Parathyroid adenoma (tissue), 2 donors: ENCODE measurements around the gene RTP5.

Experiments used
- H2AFZ ChIP-seq: fragments of 300-600 bp; sonication (generic); one replicate; pipeline ENCODE4 v1.7.0; 2017; ENCODE audit warnings: antibody characterized with exemption, mild to moderate bottlenecking
- H3K27ac ChIP-seq: fragments of 300-600 bp; sonication (generic); one replicate; pipeline ENCODE4 v1.7.0; 2017
- H3K27me3 ChIP-seq: fragments of 300-600 bp; sonication (generic); one replicate; pipeline ENCODE4 v1.7.0; 2017; ENCODE audit warnings: low read length; ENCODE audit not compliant: control insufficient read depth, insufficient read depth
- H3K36me3 ChIP-seq: fragments of 300-600 bp; sonication (generic); one replicate; pipeline ENCODE4 v1.7.0; 2017; ENCODE audit warnings: low read length; ENCODE audit not compliant: control insufficient read depth, insufficient read depth
- H3K4me1 ChIP-seq: fragments of 300-600 bp; sonication (generic); one replicate; pipeline ENCODE4 v1.7.0; 2017; ENCODE audit warnings: control low read depth
- H3K4me2 ChIP-seq: fragments of 300-600 bp; sonication (generic); one replicate; pipeline ENCODE4 v1.7.0; 2017; ENCODE audit warnings: low read length
- H3K4me3 ChIP-seq: fragments of 300-600 bp; sonication (generic); one replicate; pipeline ENCODE4 v1.7.0; 2017; ENCODE audit warnings: low read depth, low read length
- H3K79me2 ChIP-seq: fragments of 300-600 bp; sonication (generic); one replicate; pipeline ENCODE4 v1.7.0; 2017; ENCODE audit warnings: control low read depth
- H3K9ac ChIP-seq: fragments of 300-600 bp; sonication (generic); one replicate; pipeline ENCODE4 v1.7.0; 2017; ENCODE audit warnings: mild to moderate bottlenecking
- H3K9me3 ChIP-seq: fragments of 300-600 bp; sonication (generic); one replicate; pipeline ENCODE4 v1.7.0; 2017; ENCODE audit warnings: low read length; ENCODE audit not compliant: control insufficient read depth
- TF ChIP-seq, protein P1 (sequence below): fragments of 300-600 bp; sonication (generic); IDR thresholded peaks from one replicate; pipeline ENCODE4 v1.7.0; 2017; ENCODE audit warnings: antibody characterized with exemption, mild to moderate bottlenecking
- donor health status: primary hyperparathyroidism.

Gene RTP5

DNA sequence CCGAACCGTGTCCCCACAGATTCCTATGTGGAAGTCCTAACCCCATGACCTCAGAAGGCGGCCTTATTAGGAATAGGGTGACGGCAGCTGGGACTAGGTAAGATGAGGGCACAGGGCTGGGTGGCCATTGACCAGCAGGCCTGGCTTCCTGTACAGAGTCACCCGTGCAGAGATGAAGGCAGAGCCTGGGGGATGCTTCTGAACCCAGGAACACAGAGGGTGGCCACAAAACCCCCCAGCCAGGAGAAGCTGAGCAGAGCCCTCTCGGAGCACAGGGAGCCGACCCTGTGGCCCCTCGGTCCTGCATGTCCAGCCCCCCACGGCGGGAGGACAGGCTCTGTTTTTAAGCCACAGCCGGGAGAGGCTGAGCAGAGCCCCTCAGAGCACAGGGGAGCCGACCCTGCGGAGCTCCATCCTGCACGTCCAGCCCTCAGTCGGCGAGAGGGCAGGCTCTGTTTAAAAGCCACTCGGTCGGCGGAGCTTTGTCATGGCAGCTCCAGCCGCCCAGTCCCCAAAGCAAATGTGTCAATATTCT is 13.6 kb upstream of the RTP5 start:
- no peak overlapping the region for H3K9ac ChIP-seq
- H2AFZ ChIP-seq: no peak overlapping the region
- no peak overlapping the region for H3K4me3 ChIP-seq
- H3K36me3 ChIP-seq: no peaks in the 10 kb centered on the region
- no peak overlapping the region for H3K4me2 ChIP-seq
- no peaks in the 10 kb centered on the region for H3K9me3 ChIP-seq
- H3K79me2 ChIP-seq: no peaks in the 10 kb centered on the region
- no peak overlapping the region for H3K27ac ChIP-seq
- peaks cover 7% of the 10 kb centered on the region for H3K4me1 ChIP-seq
- H3K27me3 ChIP-seq: no peaks in the 10 kb centered on the region
- TF ChIP-seq, protein P1, sequence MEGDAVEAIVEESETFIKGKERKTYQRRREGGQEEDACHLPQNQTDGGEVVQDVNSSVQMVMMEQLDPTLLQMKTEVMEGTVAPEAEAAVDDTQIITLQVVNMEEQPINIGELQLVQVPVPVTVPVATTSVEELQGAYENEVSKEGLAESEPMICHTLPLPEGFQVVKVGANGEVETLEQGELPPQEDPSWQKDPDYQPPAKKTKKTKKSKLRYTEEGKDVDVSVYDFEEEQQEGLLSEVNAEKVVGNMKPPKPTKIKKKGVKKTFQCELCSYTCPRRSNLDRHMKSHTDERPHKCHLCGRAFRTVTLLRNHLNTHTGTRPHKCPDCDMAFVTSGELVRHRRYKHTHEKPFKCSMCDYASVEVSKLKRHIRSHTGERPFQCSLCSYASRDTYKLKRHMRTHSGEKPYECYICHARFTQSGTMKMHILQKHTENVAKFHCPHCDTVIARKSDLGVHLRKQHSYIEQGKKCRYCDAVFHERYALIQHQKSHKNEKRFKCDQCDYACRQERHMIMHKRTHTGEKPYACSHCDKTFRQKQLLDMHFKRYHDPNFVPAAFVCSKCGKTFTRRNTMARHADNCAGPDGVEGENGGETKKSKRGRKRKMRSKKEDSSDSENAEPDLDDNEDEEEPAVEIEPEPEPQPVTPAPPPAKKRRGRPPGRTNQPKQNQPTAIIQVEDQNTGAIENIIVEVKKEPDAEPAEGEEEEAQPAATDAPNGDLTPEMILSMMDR: no peak

DNA sequence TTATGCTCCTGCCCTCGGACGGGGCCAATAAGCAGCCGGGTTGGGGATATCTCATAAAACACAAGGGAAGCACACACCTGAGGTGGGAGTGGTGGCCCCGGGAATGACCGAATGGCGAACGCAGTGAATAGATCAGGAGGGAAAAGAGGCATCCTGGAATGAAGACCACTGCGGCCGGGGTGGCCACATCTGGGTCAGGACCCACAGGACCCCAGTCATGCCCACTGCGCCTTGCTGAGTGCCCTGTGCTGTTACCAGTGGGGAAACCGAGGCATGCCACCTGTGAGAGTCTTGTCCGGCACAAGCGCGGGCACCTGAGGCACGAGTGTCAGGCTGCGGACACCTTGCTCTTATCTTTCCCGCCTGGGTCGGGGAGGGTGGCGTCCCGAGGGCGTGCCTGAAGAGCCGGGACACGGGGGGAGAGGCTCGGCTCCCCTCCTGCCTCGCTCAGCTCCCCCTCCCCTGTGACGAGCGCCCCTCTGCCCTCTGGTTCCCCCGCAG is 12.4 kb upstream of the RTP5 start:
- Histone ChIP-seq H3K27ac (no peak overlapping the region), H3K4me3 (no peak overlapping the region), H3K79me2 (no peaks in the 10 kb centered on the region)

DNA sequence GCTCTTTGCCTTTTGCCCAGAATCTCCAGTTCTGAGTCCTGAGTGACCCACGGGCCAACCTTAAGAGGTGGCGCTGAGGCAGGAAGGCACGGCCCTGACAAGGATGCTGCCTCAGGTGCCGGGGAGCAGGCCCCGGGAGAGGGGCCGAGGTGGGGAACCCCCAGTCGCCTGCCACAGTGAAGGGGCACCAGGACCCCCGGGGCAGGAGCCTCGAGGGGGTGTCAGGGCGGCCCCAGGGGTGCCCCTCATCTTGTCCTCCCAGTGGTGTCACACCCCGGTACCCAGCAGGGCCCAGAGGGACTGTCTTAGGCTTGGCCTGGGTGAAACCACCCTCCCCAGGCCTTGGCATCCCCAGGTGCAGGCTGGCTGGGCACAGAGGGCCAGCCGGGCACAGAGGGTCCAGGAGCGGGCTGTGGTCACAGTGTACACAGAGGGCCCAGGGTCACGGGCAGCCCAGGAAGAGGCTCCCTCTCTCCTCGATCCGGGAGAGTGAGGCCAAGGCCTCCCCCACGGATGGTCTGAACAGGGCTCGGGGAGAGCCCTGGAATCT is 11.9 kb upstream of the RTP5 start:
- Histone ChIP-seq H3K79me2 (no peaks in the 10 kb centered on the region), H3K36me3 (no peaks in the 10 kb centered on the region), H3K27ac (no peak overlapping the region), H3K4me2 (no peak overlapping the region), H2AFZ (no peak overlapping the region), H3K27me3 (no peaks in the 10 kb centered on the region), H3K4me3 (no peak overlapping the region), H3K4me1 (peaks cover 7% of the 10 kb centered on the region), H3K9me3 (no peaks in the 10 kb centered on the region), H3K9ac (no peak overlapping the region)
- TF ChIP-seq, protein P1: no peak

More for the DNA sequence above, 12.4 kb upstream of the RTP5 start:
- Histone ChIP-seq H3K27me3 (no peaks in the 10 kb centered on the region), H3K4me2 (no peak overlapping the region), H2AFZ (no peak overlapping the region), H3K9me3 (no peaks in the 10 kb centered on the region), H3K4me1 (peaks cover 7% of the 10 kb centered on the region), H3K36me3 (no peaks in the 10 kb centered on the region), H3K9ac (no peak overlapping the region)
- TF ChIP-seq, protein P1: no peak

DNA sequence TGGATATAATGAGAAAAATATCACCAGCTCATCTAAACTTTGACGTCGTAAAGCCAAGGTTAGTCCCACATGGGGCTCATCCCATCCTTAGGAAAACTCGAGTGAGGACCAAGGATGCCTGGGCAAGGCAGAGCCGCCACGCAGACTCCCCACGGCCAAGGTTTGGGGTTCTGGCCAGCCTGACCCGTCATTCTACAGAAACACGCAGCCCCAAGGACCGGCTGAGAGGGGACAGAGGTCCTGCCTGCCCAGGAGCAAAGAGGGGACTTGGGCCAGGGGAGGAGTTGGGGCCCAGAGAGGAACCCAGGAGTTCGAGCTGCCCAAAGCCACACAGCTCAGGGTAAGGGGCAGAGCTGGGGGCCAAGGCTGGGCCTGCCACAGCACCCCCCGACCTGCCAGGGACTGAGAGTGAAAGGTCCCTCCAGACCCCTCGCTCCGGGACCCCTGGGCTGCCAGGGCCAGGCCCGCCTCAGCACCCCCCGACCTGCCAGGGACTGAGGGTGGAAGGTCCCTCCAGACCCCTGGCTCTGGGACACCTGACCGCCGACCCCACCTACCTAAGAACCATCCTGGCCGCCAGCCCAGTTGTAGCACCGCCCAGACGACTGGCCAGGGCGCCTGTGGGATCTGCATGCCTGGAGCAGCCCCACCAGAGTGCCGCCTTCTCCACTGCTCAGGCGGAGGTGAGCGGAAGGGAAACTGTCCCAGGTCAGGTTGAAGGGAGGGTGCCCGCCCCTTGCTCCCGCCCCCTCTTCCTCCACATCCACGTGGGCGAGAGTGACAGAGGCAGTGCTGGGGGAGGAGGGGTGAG is 11.1 kb upstream of the RTP5 start, which contains the start of gene PDCD1:
PDCD1 (minus strand) TSS at position 689 of the 811 bp plus-strand sequence; CDS start at position 633, 56 bp downstream.
- Histone ChIP-seq H3K9me3 (no peaks in the 10 kb centered on the region), H3K27ac (peak within 1 kb of the TSS; percentile 11), H3K4me3 (no peak within 1 kb of the TSS), H3K9ac (no peak within 1 kb of the TSS), H3K27me3 (no peaks in the 10 kb centered on the region), H3K79me2 (no peaks in the 10 kb centered on the region), H3K4me1 (peaks cover 7% of the 10 kb centered on the region), H3K4me2 (peak within 1 kb of the TSS; percentile 47), H3K36me3 (no peaks in the 10 kb centered on the region), H2AFZ (peak within 1 kb of the TSS; percentile 69)
- TF ChIP-seq, protein P1: no peak
